HG03103 (cell line): ENCODE results near the gene DYRK4.

Experiments used
- ATAC-seq: cut with Tn5 transposase; IDR thresholded peaks from one replicate; pipeline ENCODE4 v1.9.1; 2021; ENCODE audit warnings: low read depth; ENCODE audit not compliant: unreplicated experiment

The DYRK4 gene

DNA sequence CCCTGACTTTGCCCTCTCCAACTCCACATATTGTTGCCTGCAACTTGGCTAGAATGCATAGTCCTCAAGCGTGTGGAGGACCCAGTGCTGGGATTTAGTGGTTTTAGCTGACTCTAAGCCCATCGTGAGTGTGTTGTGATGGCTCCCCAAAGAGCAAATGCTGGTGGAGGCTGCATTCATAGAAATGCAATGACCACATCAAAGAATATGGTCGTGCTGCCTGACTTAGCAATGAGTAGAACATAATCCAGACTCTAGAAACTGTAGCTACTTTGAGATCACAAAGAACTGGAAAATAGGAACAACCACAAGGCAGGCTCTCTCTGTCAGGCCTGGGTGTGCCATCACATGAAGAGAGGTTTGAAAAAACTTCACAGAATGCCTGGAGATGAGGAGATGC lies 1.3 kb downstream of the DYRK4 start:
- ATAC-seq, result no peak

DNA sequence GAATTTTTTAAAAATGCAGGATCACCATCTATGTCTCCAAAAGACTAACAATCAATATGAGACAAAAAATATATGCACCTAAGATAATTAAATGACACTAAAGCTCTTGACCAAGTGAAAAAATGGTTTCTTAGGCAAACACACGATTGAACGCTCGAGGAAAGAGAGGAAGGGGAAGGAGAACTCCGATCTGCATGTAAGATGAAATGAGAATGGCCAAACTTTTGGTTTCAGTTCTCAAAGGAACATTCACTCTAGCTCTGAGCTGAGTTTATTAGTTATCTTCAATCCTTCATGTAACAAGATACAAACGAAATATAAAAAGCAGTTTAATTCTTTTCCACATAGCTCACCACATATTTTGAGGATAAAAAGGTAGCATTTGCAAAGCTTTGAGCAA lies 2.8 kb downstream of the DYRK4 start:
- no peak for ATAC-seq

DNA sequence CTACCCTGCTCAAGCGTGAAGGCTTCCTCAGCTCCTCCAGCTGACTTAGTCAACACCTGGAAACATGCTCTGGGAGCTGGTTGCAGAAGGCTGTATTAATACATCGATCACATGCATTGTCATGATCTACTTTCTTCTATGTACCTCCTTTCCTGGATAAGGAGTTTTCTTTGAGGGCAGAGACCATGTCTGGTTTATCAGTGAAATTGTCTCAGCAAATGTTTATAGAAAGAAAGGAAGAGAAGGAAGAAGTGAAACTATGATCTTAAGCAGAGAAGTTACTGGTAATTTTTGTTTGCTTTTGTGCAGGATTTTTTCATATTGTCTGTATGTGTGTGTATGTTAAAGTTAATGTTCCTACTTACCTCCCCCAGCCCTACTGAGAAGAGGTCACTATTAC lies 4.5 kb downstream of the DYRK4 start:
- no peak for ATAC-seq

DNA sequence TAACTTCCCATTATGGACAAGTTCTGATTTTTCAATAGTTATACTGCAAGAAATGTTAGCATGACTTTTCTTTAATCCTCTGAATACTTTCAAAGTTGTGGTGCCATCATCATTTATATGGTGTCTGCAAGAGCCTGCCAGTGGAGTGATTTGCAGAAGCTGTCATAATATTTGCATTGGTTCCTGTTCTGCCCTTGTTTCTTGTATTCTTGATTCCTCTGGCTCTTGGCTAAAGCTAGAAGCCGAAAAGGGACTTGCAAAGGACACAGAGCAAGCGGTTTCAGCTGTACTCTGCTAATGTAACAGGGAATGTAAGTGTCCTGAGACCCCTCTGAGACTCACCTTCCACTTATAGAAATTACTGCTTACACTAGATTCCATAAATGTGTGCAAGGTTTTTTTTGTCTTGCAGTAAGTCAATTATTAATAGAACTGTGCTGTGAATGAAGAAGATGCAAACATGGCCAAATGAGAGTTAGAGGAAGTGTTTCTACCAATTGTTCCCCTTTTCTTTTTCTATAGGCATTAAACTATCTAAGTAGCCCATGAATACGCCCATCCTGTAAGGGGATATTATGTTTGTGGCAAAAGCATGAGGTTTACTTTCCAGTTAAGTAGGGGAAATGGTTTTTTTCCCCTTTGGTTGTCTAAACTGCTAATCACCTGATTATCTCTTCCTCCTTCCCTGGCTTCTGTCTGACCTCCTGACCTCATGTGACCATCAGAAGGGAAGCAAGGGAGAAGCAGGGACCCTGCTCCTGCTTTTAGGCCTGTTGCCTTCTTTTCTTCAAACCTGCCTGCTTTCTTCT lies 5.3 kb downstream of the DYRK4 start:
- peak; percentile 58 for ATAC-seq

DNA sequence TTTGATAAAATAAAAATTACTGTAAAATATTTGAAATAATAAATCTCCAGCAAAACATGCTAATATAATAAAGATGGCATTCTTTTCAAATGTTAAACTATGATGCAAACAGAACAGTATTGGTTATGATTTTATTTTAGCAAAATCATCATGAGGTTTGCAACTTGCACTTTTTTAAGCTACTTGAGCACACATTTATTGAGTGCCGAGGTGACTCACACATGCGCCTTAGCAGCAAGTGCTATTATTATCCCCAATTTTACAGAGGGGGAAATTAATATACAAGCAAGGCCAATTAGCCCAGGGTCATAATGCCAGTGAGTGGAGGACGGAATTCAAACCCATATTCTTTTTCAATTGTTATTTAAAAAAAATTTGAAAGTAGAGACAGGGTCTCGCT lies 7.3 kb downstream of the DYRK4 start:
- no peak for ATAC-seq

DNA sequence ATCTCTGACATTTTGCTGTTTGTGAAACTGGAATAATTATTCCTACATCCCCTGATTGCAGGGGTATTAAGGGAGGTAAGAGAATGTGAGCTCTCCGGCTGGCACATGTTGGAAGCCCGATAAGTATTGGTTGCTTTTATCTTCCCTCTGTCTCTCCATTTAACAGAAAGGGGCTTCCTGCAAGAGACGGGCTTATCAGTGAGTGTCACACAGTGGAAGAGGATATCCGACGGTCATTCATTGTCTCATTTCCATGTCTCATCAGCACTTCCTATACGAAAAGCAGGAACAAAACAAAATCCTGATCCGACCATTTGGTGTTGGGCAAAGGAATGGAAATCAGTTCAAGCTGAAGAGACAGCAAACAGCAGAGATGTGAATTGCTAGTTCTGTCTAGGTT lies 10.7 kb downstream of the DYRK4 start:
- ATAC-seq, result no peak

DNA sequence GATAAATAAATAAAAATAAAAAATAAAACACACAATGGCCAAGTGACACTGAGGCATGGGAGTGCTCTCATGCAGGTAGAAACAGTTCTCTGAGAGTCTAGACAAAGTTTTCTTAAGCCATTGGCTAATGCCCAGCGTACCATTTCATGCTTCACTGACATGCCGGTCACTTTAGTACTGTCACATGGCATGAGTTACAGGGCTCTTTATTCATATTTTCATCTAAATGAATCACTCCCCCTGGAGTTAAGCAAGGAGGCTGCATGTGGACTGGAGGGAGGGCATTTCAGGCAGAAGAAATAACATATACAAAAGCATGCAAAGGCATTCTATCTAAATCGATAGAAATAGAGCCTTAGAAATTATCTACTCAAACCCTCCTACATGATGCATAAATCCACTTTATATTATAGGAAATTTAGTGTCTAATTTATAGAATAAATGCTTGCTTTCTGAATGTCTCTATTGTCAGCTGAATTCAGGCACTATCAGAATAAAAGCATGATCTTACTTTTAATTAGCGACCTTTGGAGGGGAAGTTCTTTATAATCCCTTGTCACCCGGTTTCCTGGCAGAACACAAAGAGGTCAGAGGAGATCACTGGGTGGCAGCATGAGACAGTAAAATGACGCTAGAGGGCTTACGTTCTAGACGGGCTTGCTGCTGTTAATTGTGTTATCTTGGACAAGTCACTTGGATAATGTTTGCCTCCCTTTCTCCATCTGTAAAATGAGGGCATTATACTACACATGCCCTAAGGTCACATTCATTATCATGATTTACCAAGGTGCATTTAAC lies 17.5 kb downstream of the DYRK4 start:
- no peak for ATAC-seq

DNA sequence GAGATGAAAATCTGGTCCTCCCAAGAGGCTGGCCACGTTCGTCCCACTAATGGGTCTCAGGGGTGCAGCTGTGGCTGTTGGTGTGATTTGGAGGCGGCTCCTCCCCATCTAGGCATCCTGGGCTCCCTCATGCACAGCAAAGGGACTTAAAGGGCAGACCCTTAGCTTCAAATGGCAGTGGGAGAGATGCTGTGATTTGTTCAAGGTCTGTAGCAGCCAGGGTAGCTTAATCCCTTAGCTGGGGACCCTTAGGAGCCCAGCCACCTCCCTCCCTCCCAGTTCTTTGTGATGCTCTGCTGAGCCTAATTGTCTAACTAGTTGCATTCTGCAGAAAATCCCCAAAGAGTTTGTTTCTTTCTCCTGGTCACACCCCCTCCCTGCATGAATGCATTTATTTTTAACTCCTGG lies 18.3 kb downstream of the DYRK4 start:
- no peak for ATAC-seq

DNA sequence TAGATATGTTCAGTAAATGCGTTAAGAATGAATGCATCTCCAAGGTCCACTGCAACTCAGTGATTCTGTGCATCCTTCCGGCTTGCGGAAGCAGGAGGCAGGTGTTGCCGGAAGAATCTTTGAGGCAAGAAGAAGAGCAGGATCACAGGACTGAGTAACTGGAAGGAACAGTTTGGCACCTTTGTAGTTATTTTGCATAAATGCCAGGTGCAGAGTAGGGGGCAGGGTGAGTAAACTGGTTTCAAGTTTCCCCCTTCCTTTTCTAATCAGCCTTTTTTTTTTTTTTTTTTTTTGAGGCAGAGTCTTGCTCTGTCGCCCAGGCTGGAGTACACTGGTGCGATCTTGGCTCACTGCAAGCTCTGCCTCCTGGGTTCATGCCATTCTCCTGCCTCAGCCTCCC lies 22.3 kb downstream of the DYRK4 start:
- ATAC-seq, result no peak

DNA sequence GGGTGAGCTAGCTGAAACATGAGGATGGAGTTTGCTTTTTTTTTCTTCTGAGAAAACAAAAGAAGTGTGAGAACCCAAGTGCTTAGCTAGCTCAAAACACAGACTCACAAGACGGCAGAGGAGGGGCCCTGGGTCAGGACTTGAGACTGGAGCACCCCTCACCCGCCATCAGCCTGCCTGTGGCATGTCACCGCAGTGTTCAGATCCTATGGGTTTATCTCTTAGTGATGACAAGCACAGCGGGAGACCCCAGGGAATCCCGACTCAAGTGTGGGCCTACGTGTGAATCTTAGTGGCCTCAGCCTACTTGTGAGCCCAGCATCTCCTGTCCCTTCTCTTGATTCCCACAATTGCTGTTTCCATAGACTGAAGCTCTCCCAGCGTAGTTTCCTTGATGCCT lies 22.9 kb downstream of the DYRK4 start:
- no peak for ATAC-seq

DNA sequence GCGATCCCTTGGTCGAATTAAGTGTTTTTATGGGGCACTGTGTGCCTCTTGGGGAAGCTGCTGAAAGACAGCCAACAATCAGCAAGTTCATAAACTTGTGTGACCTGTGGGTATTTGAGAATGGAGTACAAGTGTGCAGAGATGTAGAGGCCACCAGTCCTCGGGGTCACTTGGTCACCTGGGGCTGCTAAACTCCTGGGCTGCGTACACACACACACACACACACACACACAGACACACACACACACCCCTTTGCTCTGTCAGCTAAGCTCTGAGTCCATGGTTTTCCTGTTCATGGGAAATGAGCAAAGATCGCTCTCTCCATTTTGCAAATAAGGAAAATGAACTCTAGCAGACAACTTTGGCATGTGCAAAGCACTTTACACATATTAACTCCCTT lies 24.5 kb downstream of the DYRK4 start:
- no peak for ATAC-seq

DNA sequence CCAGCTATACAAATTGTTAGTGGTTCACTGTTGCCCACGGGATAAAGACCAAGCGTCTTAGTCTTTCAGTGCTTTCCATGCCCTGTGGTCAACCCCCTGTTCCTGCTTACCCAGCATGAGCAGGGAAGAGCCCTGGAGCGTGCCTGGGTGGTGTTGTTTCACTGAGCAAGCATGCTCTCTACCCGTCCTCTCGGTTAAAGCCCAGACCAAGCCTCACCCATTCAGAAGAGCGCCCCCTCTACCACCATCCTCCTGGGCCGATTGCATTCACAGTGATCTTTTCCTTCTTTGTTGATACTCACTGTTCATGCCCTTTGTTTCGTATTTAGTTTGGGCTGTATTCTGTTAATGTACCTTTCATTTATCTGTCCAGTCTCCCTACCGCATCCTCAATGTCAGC lies 25.1 kb downstream of the DYRK4 start:
- no peak for ATAC-seq

DNA sequence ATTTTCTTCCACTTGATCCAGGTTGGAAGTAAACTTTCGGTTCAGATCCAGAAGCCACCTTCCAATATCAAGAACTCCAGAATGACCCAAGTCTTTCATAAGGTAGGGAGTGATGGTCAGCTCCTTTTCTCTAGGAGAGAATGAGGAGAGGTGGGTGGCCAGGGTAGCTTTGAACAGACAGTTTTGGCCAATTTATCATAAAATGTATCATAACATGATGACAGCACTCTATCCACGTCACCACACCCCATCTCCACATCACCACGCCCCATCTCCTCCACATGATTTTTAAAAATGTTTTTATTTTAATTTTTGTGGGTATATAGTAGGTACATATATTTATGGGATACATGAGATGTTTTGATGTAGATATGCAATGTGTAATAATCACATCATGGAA lies 26.9 kb downstream of the DYRK4 start:
- no peak for ATAC-seq

DNA sequence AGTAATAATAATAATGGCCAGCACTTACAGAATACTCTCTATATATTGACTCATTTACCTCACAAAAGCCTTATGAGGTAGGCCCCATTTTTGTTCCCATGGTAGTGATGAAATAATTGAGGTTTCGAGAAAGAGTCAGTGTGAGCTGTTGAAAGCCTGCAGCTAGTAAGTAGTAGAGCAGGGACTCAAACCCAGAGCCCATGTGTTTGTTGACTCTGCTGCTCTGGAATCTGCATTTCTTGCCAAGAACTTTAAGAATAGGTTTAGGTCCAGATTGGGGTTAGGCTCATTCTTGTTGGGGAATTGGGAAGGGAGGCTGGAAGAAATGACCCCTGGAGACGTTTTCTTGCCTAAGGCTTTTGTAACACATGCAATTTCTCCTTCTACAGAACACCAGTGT lies 27.9 kb downstream of the DYRK4 start:
- no peak for ATAC-seq

DNA sequence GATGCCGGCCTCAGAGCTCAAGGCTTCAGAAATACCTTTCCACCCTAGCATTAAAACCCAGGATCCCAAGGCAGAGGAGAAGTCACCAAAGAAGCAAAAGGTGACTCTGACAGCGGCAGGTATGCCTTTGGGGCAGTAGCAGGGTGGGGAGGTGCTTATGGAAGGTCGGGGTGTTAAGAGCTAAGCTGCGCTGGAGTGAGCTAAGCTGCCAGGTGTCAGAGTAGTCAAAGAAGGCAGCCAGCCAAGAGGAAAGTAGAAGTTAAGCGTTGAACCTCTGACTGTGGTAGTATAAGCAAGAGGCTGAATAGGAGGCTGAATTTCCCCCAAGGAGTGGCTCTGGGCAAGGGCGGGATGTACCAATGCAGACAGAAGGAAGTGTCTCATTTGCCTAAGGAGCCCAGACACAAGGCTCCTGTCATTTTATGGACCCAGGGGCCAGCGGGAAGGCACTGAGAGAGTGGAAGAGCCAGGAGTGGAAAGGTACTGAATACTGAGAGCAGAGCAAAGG lies 29.2 kb downstream of the DYRK4 start:
- ATAC-seq, result no peak

DNA sequence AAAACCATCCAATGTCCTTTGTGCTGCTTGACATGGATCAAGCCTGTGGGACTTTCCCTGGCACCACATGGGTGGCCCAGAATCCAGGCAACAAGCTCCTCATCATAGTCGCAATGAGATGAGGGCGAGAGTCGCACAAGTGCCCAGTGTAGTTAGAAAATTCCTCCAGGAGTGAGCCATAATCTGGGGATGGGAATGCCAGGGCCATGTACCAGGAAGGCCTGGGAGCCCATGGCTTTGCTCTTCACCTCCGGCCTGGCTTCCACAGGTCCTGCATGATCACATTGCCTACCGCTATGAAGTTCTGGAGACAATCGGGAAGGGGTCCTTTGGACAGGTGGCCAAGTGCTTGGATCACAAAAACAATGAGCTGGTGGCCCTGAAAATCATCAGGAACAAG lies 33.9 kb downstream of the DYRK4 start:
- ATAC-seq, result no peak

DNA sequence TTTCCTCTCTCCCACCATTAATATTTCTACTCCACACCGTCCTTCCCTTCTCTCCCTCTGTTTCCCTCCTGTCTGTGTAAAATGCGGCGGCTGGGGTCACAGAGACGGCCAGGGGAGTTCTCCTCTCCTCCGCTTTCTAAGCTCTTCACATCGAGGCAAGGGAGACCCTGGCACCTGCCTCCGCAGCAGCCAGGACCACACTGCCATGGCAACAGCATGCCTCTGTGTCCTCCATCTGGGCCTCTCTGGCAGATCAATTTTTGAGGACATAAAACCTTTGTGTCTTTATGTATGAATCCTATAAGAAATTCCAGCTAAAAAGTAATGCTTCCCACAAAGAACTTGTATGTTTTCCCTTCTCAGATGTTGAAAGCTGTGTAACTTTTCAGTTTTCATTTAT lies 41.4 kb downstream of the DYRK4 start:
- ATAC-seq, result no peak

DNA sequence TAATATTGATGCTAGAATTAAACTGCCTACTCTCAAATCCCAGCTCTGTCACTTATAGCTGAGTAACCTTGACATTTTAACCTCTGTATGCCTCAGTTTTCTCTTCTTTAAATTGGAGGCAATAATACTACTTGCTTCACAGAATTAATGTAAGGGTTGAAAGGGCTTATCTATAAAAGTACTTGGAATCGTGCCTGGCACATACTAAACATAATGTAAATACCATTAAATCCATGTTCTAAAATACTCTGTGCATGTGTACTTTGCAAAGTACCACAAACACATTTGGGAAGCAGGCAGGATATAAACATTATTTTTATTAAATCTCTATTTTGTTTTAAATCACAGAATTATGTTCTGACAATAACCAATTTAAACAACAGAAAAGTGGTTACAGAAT lies 41.9 kb downstream of the DYRK4 start:
- no peak for ATAC-seq

DNA sequence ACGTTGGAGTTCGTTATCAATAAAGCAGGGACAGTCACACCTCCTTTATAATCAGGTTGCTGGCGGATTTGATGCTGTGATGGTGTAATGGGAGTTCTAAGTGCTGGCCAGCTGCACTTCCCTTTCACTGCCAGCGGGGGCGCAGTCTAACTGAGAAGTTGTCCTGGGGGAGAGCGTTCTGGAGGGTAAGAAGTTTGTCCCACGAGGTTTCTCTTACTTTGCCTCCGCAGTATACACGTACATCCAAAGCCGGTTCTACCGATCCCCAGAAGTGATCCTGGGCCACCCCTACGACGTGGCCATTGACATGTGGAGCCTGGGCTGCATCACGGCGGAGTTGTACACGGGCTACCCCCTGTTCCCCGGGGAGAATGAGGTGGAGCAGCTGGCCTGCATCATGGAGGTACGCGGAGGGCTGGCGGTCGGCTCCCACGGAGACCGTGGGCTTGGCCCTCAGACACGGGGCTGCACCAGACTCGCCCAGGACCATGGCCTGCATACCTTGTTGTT lies 42.7 kb downstream of the DYRK4 start:
- ATAC-seq, result peak; percentile 89

DNA sequence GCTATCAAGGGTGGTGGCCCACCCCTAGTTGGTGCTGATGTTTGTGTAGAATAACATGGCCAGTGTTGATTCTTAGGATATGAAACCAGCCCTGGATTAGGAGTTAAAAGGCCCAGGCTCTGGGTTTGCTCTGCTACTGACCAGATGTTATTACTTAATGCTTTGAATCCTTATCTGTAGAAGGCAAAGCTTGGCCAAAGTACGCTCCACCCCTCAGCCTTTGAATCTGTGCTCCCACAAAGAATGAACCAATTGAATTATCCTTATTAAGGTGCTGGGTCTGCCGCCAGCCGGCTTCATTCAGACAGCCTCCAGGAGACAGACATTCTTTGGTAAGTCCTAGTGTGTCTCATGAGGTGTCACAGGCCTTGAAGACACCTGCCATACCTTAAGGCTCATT lies 45.0 kb downstream of the DYRK4 start:
- ATAC-seq, result no peak

DNA sequence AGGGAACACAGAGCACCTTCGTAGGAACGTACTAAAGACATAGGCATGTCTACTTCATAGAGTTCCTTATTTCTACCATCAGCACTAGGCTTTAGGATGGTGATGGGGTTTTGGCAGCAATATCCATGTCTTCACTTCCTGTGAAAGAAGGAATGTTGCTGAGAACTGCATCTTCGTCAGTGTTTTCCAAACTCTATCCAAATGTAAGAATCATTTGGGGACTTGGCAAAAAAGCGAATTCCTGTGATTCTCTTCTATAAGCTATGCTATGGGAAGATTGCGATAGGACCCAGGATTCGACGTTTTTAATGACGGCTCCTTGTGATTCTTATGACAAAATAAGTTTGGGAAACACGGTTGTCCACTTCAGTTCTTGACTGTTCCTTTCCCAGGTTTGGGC lies 47.1 kb downstream of the DYRK4 start:
- no peak for ATAC-seq

DNA sequence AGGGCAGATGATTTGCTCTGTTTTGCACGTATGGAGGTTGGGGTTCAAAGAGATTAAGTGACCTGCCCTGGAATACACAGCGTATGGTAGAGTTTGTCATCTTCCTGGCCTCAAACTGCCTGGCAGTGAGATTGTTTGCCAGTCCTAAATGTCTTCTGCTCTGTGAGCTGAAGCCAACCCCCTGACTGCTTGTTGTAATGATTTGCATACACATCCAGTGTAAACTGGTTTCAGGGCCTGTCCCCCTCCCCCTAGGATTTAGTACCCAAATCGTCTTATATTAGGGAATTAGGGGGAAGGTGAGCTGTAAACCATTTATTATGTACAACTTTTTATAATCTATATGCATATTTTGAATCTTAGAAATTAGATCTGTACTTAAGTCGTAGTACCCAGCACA lies 48.5 kb downstream of the DYRK4 start:
- no peak for ATAC-seq
